ENCODE results near the gene LY9.
"Not testable (repeated sequence)": the region's sequence is repeated elsewhere in the genome, so short reads cannot be mapped to it uniquely, and the experiment has no call there.

Gene LY9

DNA sequence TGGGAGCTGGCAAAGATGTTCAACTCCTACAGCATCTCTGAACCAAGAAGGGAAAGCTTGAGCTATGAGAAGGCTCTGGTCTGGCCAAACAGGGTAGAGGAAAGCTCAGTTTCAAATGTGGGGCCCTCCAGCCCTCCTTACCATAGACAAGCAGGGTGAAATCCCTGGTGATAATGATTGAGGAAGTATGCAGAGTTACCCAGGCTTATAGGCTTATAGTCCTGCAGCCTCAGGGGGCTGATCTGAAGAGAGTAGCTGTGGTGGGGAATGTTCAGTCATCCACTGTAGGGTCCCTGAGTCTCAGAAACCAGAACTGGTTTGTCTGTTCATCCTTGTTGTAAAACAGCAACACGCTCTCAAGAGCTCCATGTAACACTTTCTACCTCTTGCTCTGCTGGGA is 19.8 kb upstream of the LY9 start:
- DNase-seq: no peak

DNA sequence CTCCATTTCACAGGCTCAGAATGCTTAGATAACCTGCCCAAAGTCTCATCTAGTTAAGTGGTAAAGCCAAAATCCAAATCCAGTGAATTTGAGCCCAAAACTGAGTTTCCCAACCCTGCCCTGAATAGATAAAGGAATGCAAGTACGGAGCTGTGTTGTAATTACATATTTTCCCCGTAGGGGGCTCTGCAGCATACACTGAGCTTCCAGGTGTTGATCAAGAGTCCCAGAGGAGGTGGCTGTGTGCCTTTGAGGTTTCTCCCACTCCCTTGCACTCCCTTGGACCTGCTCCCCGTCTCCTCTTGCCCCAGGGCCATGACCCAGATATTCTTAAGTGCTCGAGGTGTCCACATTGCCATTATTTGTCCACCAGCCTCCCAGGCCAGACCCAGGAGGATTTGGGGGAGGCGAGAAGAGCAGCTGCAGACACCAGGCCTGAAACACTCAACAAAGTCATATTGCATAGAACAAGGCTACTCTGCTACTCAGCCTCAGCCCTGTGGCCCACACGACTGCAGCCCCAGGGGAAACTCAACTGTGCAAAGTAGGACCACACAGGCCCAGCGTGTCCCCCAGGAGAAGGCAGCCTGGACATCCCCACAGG is 18.4 kb upstream of the LY9 start:
- no peak for DNase-seq

DNA sequence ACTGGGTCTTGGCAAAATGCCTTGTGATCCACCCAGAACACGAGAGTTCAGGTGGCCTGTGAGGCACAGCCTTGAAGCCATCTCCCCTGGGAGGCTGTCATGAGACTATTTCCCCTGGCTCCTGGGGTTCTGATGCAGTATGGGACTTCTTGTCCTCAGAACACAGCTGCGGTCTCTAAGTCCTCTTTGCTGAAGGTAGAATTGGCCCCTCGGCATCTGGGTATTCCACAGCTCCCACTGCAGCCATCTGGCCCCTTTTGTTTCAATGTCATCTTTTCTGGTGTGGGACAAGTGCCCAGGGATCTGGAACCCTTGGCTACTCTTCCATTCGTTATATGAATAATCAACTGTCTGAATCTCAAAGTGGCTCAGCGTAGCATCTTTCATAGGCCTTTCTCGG is 17.0 kb upstream of the LY9 start:
- no peak for DNase-seq

DNA sequence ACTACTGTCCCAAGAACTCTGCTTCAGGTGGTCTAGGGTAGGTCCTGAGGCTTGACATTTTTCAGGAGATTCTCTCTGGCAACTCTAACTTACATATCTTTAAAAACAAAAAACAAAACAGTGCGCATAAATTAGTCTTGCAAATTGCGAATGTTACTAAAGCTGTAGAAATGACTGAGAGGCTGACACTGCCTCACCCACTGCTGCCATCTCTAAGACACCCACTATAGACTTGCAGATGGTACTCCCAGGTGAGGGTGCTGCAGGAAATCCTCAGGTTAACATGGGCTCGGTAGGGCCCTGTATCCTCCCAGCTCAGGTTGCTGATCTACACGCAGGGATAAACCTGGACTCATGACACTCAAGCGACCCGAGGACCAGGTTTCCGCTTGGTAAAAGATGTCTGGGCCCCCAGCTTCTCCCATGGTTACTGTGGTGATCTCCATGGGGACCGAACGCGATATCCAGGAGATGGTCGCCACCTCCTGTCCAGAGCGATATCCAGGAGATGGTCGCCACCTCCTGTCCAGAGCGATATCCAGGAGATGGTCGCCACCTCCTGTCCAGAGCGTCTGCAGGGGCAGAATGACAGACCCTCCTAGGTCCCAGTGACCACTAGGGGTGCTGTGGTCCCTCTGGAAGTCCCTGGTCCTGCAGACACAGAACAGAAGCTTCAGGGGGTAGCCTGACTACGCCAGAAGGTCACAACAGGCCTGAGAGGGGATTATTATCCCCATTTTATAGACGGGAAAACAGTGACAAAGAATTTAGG is 16.2 kb upstream of the LY9 start:
- no peak for DNase-seq

DNA sequence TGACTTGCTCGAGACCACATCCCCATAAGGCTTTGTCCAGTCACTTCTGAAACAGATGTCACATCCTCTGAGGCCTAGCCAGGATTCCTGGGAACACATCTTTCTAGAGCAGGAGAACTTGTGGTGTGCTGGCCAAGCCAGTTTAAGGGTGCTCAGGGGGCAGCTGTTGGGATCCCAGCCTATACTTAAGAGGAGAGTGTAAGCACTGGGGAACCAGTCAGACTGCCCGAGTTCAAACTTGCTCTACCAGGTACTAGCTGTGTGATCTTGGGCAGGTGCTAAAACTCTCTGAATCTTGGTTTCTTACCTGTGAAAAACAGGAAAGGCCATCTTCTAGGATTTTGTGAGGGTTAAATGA is 15.6 kb upstream of the LY9 start:
- no peak for DNase-seq

DNA sequence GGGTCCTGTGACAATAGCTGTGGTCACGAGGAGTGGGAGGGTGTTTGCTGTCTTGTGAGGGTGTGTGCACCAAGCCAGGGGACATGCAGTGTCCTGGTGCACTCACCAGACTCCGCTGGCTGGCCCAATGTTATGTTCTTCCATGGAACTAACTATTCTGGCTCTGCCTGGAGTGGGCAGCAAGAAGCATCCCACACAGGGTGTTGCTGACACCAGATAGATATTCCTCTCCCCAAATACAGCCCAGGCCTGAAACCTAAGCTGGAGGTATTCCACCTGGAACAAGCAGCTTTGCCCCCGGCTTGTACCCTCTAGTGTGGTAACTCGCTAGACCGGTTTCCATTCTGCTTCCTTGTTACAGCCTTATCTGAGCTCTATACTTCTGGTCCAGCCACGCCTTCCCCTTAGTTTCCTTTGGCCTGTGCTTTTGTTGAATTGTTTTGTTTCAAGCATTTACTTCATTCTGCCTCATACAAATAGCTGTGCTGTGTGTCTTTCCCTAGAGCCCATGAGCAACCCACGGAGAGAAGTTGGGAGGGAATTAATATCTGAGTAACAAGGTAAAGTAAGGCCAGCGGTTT is 14.7 kb upstream of the LY9 start:
- DNase-seq: no peak

DNA sequence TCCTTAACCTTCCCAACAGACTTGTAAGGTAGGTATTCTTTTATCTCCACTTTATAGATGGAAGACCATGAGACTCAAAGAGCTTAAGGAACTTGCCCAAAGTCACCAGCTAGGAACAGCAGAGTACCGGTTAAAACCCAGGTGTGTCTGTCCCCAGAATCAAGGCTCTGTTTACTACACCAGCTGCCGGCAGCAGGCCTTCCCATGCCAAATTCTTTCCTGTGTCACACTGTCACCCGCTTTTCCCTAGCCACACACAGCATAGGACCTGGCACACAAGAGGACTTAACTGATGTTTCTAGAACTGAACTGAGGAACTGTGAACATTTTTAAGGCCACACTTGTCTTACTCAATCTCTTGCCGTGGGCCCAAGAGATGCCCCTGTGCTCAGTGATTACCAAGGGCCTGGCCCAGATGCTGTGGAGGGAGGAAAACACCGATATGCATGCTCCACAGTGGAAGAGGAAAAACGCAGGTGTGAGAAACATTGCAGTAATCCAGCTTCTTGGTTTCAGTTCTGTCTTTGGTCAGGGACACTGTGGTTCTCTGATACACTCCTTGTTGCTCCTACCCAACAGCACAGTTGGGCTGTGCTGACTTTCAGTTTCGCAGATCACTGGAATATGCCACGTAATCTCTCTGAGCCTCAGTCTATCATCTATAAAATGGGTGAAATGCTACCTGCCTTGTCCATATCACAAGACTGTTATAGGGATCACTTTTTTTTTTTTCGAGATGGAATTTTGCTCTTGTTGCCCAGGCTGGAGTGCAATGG is 13.9 kb upstream of the LY9 start:
- DNase-seq: no peak

DNA sequence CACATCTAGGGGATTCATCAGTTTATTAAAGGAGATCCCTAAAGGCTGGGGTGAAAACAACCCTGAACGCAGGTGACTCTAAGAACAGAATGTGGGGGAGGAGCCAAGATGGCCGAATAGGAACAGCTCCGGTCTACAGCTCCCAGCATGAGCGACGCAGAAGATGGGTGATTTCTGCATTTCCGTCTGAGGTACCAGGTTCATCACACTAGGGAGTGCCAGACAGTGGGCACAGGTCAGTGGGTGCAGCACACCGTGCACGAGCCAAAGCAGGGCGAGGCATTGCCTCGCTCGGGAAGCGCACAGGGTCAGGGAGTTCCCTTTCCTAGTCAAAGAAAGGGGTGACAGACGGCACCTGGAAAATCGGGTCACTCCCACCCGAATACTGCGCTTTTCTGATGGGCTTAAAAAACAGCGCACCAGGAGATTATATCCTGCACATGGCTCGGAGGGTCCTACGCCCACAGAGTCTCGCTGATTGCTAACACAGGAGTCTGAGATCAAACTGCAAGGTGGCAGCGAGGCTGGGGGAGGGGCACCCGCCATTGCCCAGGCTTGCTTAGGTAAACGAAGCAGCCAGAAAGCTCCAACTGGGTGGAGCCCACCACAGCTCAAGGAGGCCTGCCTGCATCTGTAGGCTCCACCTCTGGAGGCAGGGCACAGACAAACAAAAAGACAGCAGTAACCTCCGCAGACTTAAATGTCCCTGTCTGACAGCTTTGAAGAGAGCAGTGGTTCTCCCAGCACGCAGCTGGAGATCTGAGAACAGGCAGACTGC is 12.8 kb upstream of the LY9 start:
- not testable (repeated sequence) for DNase-seq

DNA sequence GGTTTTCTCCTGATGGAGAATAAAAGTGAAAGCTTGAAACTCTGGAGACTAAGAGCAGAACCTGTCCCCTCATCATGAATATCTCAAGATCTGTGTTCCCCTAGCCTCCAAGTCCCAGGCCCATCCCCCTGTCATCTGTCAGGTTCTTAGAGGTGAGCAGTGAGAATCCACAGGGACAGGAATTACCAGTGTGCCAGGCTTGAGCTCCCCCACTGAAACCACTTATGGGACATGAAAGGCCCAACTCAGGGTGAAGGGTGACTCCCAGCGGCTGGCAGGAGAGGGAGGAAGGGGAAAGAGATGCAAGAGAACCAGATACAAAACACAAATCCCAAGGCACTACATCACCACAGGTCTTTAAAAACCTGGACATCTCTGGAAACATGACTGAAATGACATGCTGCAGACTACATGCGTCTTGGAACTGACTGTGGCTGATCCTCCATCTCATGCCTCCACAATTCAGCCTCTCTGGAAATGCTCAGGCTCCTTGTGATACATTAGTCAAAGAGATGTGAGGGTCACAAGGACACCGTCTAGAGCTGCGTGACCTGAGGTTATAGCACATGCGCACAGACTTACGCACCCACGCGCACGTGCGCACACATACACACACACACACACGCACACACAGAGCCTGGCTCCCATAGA is 6.8 kb upstream of the LY9 start:
- DNase-seq: no peak

DNA sequence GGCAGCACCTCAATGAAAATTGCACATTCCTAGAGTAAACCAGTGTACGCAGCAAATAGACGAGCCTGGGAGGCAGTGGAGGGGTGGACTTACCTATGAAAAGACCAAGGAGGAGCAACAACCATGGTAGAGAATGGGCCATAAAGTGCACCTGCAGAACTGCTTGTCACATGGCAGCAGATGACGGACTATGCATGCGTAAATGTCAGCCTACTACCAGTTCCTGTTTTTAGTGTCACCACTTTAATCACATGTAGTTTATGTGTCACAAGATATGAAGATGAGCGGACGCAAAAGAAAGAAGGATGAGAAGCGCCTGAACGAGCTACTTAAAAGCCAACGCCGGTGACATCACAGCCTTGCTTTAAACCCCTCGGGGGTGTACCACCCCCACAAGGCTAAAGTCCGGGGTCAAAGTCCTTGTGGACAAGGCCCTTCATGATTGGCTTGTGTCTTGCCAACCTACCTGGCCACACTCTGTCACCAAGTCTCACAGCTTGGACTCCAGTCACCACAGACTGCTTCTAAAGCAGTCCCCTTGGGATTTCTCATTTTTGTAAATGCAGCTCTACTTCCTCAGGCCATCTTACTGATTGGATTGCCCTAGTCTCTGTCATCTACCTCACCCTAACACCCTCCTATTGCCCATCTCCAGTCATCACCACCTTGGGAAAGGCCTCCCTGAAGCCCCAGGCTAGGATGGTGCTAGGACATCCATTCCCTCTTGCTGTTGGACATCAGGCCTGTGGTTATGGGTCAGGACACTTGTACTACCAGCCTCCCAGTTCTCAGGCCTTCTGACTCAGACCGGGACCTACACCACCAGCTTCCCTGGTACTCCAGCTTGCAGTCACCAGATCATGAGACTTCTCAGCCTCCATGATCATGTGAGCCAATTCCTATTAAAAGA is 6.0 kb upstream of the LY9 start:
- no peak for DNase-seq

DNA sequence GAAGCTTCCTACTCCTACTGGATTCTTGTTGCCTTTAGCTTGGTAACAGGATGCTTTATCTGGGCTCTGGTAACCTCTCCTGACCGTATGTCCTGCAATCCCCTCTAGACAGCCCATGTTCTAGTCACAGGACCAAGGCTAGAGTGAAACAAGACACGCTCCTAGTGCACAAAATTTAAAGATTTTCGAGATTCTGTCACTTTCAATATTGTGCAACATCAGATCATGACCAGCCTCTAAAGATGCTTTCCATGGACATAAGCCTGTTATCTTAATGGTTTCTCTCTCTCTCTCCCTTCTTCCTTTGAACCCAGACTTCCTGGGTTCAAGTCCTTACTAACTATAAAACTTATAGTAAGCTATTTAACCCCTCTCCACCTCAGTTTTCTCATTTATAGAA is 1.6 kb upstream of the LY9 start:
- no peak for DNase-seq

DNA sequence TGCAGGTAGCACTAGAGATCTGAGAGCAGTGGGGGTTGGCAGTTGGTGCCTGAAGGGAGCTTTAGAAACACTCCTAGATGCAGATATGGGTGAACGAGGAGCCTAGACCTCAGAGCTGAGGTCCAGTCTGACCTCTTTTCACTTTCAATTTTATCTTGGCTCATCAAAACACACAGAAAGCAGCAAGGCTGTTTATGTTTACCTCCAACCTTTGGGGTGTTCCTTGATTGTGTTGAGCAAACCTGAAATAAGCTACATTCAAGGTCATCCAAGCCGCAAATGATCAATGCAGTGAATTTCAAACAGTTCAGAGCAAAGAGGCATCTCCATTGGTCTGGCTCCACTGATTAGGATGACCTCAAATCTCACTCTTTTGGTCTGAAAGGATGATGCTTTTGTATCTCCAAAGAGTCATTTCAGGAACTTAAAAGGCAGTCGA is 1.3 kb downstream of the LY9 start:
- no peak for DNase-seq

DNA sequence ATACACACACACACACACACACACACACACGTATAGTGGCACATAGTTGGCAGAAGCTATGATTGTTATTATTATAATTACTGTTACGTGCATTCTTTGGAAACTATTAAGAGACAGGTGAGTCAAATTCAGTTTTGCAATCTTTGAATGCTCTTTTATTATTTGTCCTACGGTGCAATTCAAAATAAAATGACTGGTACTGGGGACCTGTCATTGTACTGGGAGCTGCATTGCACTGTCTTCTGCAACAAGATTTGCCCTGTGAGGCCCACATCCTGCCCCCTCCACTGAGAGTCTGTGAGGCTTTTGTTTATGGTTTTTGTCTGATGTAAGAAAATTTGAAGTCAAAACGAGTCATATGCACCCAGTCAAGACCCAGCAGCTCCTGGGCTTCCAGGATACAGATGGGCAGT is 1.9 kb downstream of the LY9 start:
- DNase-seq: no peak

DNA sequence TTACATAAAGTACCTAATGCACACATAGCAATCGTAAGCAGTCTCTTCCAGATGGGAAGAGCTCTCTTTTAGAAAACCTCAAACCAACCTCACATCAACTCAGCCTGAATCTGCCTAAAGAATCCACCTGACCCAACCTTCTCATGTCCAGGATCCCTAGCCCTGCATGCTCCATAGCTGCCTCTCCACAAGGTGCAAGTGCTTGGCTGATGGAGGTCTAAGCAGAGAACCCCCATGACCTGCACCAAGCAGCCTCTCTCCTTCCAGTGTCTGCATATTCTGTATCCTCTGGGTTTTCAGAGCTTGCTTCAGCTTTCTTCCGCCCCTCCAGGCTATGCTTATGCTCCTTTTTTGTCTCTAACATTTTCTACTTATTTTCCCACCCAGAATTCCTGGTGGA is 2.5 kb downstream of the LY9 start:
- DNase-seq: no peak

DNA sequence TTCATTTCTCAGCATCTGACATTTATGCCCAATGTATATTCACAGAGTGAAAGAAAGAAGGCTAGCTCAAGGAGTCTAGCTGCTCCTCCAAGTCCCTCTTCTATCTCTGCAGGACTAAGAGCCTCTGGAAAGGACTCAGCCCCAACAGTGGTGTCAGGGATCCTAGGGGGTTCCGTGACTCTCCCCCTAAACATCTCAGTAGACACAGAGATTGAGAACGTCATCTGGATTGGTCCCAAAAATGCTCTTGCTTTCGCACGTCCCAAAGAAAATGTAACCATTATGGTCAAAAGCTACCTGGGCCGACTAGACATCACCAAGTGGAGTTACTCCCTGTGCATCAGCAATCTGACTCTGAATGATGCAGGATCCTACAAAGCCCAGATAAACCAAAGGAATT is 3.7 kb downstream of the LY9 start:
- no peak for DNase-seq

DNA sequence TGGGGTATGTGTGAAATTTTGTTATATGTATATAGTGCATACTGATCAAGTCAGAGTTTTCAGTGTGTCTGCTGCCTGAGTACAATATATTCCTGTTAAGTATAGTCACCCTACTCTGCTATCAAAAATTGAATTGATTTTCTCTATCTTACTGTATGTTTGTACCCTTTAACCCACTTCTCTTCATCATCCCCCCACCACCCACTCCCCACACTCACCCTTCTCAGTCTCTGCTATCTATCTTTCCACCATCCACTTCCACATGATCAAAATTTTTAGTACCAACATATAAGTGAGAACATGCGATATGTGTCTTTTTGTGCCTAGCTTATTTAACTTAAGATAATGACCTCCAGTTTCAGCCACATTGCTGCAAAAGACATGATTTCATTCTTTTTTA is 4.2 kb downstream of the LY9 start:
- DNase-seq: no peak

DNA sequence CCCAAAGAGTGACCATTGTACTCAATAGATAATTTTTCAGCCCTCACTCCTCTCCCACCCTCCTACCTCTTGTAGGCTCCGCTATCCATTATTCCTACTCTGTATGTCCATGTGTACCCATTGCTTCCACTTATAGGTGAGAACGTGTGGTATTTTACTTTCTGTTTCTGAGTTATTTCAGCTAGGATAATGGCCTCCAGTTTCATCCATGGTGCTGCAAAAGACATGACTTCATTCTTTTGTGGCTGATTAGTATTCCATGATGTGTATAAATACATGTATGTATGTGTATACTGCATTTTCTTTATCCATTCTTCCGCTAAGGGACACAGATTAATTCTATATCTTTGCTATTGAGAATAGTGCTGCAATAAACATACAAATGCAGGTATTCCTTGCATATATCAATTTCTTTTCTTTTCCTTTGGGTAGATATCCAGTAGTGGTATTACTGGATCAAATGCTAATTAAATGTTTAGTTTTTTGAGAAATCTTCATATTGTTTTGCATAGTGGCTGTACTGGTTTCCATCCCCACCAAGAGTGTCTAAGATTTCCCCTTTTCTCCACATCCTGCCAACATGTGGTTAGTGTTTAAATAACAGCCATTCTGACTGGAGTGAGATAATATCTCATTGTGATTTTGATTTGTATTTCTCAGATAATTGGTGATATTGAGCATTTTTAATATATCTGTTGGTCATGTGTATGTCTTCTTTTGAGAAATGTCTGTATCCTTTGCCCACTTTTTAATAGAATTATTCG is 4.9 kb downstream of the LY9 start:
- no peak for DNase-seq

DNA sequence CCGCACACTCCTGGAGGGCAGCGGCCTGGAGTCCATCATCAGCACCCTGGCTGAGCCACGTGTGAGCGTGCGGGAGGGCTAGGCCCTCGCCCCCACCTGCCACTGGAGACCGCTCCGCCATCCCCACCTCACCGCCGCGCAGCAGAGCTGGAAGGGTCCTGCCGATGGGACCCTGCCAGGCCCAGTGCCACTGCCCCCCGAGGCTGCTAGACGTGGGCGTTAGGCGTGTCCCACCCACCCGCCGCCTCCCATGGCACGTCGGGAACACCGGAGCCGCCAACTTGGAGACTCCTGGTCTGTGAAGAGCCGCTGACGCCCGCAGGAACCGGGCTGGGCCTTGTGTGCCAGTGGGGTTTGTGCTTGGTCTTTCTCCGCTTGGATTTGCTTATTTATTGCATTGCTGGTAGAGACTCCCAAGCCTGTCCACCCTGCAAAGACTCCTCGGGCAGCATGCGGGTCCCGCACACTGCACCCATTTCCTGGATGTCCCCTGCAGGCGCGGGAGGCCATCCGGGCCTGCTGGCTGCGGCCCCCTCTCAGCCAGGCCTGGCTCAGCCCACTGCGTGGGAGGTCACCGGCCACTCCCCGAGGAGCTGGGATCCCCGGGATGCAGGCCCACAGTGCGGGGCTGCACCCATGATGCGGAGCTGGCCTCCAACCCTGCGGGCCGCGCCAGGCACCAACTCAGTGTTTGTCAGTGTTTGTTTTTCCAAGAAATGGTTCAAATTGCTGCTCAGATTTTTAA is 6.0 kb downstream of the LY9 start:
- DNase-seq: no peak

DNA sequence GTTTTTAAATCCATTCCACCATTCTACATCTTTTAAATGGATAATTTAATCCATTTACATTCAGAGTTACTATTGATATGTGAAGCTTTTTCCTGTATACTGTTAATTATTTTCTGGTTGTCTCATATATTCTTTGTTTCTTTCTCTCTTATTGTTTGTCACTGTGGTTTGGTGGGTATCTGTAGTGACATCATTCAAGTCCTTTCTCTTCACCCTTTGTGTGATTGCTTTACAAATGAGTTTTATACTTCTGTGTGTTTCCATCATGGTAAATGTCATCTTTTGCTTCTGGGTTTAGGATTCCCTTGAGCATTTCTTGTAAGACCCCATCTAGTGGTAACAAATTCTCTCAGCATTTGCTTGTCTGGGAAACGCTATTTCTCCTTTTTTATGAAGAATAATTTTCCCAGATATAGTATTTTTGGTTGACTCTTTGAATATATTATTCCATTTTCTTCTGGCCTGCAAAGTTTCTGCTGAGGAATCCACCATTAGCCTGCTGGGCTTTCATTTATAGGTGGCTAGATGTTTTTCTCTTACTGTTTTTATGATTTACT is 10.2 kb downstream of the LY9 start:
- DNase-seq: no peak

DNA sequence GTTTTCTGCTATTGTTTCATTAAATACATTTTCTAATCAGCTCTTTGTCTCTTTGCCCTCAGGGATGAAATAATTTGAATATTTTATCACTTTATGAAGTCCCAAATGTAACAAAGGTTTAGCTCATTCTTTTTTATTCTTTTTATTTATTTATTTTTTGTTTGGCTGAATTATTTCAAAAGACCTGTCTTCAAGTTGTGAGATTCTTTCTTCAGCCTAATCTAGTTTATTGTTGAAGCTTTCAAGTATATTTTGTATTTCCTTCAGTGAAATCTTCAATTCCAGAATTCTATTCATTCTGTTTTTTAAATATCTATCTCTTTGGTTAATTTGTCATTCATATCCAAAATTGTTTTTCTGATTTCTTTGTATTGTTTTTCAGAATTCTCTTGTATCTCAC is 10.8 kb downstream of the LY9 start:
- no peak for DNase-seq

All from kidney glomerular epithelial cell (primary cell).